SK-N-SH (cell line): ENCODE measurements around the gene TOMM20. TPM values are rescaled to one million over a fixed set of nuclear protein-coding genes. Genes with fewer than 3 reads are reported as not detected.
A peak's percentile ranks its signal among the peaks of the same experiment; 100 is the strongest.

Source experiments
- CTCF ChIA-PET: fragments of 300-600, 350-600 bp; formaldehyde crosslinking; extraction: SDS; loops from one replicate; lab custom pipeline; 2021; lab: Yijun Ruan, JAX
- POLR2A ChIA-PET: fragments of 350-600 bp; sonication (Branson Sonifier 250); formaldehyde crosslinking; extraction: SDS; loops from one replicate; lab custom pipeline; 2020; ENCODE audit warnings: antibody characterized with exemption, inconsistent platforms; lab: Yijun Ruan, JAX
- DNase-seq: peaks from one replicate; pipeline ENCODE4 v3.0.0; 2012
- H2AFZ ChIP-seq: fragments of 200-600 bp; sonication (generic); 2 replicates; pipeline ENCODE4 v1.8.1; 2016; ENCODE audit warnings: antibody characterized with exemption, mild to moderate bottlenecking, low read depth
- H3F3A ChIP-seq: fragments of 200-600 bp; sonication (generic); replicated peaks from 2 replicates; pipeline ENCODE3; 2016; ENCODE audit warnings: antibody characterized with exemption, mild to moderate bottlenecking; ENCODE audit not compliant: insufficient read depth
- H3K27ac ChIP-seq, 2 experiments: fragments of 200-500 bp in 1 of 2; fragments of 200-600 bp in 1 of 2; sonication (Bioruptor generic) in 1 of 2; sonication (generic), shearing (Covaris generic) in 1 of 2; 2 replicates each; pipeline versions ENCODE4 v1.5.1 to v1.6.1; 2014 to 2016; ENCODE audit warnings: low read depth in 2 of 2, inconsistent platforms in 1 of 2, low read length in 1 of 2, mild to moderate bottlenecking in 1 of 2, mixed read lengths in 1 of 2
- H3K27me3 ChIP-seq: fragments of 200-600 bp; sonication (generic), shearing (Covaris generic); 2 replicates; pipeline ENCODE4 v1.6.1; 2016; ENCODE audit warnings: mixed run types; ENCODE audit not compliant: insufficient read depth
- H3K36me3 ChIP-seq, 2 experiments: fragments of 200-500 bp in 1 of 2; fragments of 200-600 bp in 1 of 2; sonication (Bioruptor generic) in 1 of 2; sonication (generic) in 1 of 2; replicated peaks in 1 of 2; 2 replicates each; pipeline versions ENCODE3 to v1.5.1; 2014 to 2016; ENCODE audit warnings: low read length in 1 of 2, mild to moderate bottlenecking in 1 of 2; ENCODE audit not compliant: insufficient read depth in 2 of 2, control insufficient read depth in 1 of 2
- H3K4me1 ChIP-seq, 2 experiments: fragments of 200-500 bp in 1 of 2; fragments of 200-600 bp in 1 of 2; sonication (Bioruptor generic) in 1 of 2; sonication (generic), shearing (Covaris generic) in 1 of 2; 2 replicates each; pipeline versions ENCODE4 v1.5.1 to v1.6.1; 2014 to 2016; ENCODE audit warnings: low read depth in 1 of 2, low read length in 1 of 2, mixed run types in 1 of 2; ENCODE audit not compliant: insufficient read depth in 2 of 2, control insufficient read depth in 1 of 2
- H3K4me2 ChIP-seq: fragments of 200-600 bp; sonication (generic), shearing (Covaris generic); 2 replicates; pipeline ENCODE4 v1.6.1; 2017; ENCODE audit warnings: mixed run types
- H3K4me3 ChIP-seq, 2 experiments: fragments of 200-500 bp in 1 of 2; fragments of 200-600 bp in 1 of 2; sonication (Bioruptor generic) in 1 of 2; sonication (generic), shearing (Covaris generic) in 1 of 2; 2 replicates each; pipeline versions ENCODE4 v1.5.1 to v1.8.1; 2014 to 2016; ENCODE audit warnings: low read depth in 2 of 2, inconsistent platforms in 1 of 2, low read length in 1 of 2, mild to moderate bottlenecking in 1 of 2, mixed read lengths in 1 of 2, moderate library complexity in 1 of 2
- H3K79me2 ChIP-seq: fragments of 200-600 bp; sonication (generic); 2 replicates; pipeline ENCODE4 v1.8.1; 2017; ENCODE audit warnings: mild to moderate bottlenecking; ENCODE audit not compliant: insufficient read depth
- H3K9ac ChIP-seq: fragments of 200-600 bp; sonication (generic); 2 replicates; pipeline ENCODE4 v1.6.1; 2017; ENCODE audit warnings: mixed run types
- H3K9me2 ChIP-seq: fragments of 200-600 bp; sonication (generic); 2 replicates; pipeline ENCODE4 v1.6.1; 2017; ENCODE audit warnings: mixed run types
- H3K9me3 ChIP-seq: fragments of 200-600 bp; sonication (generic); 2 replicates; pipeline ENCODE4 v1.6.1; 2017; ENCODE audit warnings: mixed run types, mild to moderate bottlenecking, moderate library complexity
- H4K20me1 ChIP-seq: fragments of 200-600 bp; sonication (generic); 2 replicates; pipeline ENCODE4 v1.6.1; 2017; ENCODE audit warnings: mild to moderate bottlenecking, mixed run types; ENCODE audit not compliant: insufficient read depth
- EZH2phosphoT487 ChIP-seq: fragments of 200-600 bp; sonication (generic); IDR thresholded peaks from 2 replicates; pipeline ENCODE4 v1.6.1; 2017; ENCODE audit warnings: low read depth, mixed run types, mild to moderate bottlenecking, antibody characterized with exemption, moderate library complexity, borderline replicate concordance
- FOXJ3 ChIP-seq: sonication (generic); formaldehyde crosslinking; IDR thresholded peaks from 2 replicates; pipeline ENCODE4 v1.5.1; 2020; ENCODE audit warnings: mild to moderate bottlenecking, missing genetic modification reagents
- GABPA ChIP-seq: IDR thresholded peaks from 2 replicates; pipeline ENCODE4 v1.4.0; 2012; ENCODE audit warnings: low read depth, mild to moderate bottlenecking
- NRF1 ChIP-seq: IDR thresholded peaks from 2 replicates; pipeline ENCODE4 v1.6.1; 2012; ENCODE audit warnings: low read depth, mild to moderate bottlenecking, low read length
- RCOR1 ChIP-seq: fragments of 150-350 bp; IDR thresholded peaks from 2 replicates; pipeline ENCODE4 v1.6.1; 2017; ENCODE audit warnings: antibody characterized with exemption, low read length
- REST ChIP-seq: IDR thresholded peaks from 2 replicates; pipeline ENCODE4 v1.6.1; 2012; ENCODE audit warnings: mild to moderate bottlenecking, low read depth, low read length, moderate library complexity
- RXRA ChIP-seq: IDR thresholded peaks from 2 replicates; pipeline ENCODE4 v1.4.0; 2012; ENCODE audit warnings: low read depth, mild to moderate bottlenecking, borderline replicate concordance
- SMC3 ChIP-seq: IDR thresholded peaks from 2 replicates; pipeline ENCODE4 v1.6.1; 2012; ENCODE audit warnings: low read depth, low read length, improper control_type of control experiment
- TAF1 ChIP-seq: IDR thresholded peaks from 2 replicates; pipeline ENCODE4 v1.6.1; 2012; ENCODE audit warnings: low read depth, mild to moderate bottlenecking, low read length, moderate library complexity, borderline replicate concordance
- TCF12 ChIP-seq: IDR thresholded peaks from 2 replicates; pipeline ENCODE4 v1.4.0; 2012
- USF2 ChIP-seq: fragments of 150-350 bp; IDR thresholded peaks from 2 replicates; pipeline ENCODE4 v1.6.1; 2017; ENCODE audit warnings: antibody characterized with exemption, low read length, low read depth, borderline replicate concordance
- YY1 ChIP-seq: IDR thresholded peaks from 2 replicates; pipeline ENCODE4 v1.4.0; 2012; ENCODE audit warnings: low read depth, mild to moderate bottlenecking
- WGBS: methylation state at CpG from one replicate; pipeline ENCODE4 v1.1.6; 2017; ENCODE audit warnings: low lambda C conversion rate; 5-methylcytosine and 5-hydroxymethylcytosine counted together
- polyA plus RNA-seq, 3 experiments: library from polyadenylated mRNA; depleted of rRNA; stranded (reverse); fragments of >200 nt; gene quantifications; 2 replicates each; pipeline ENCODE4 v1.2.3, GENCODE V29; 2012

Gene TOMM20
- polyA plus RNA-seq, 1 of the 3 experiments (the other 2 are of a cell fraction) = 86.2 TPM

GRCh38 chr1:235128456-235129328 lies at the start of gene TOMM20 (continued):
- TF ChIP-seq FOXJ3 (CRISPR knock-in tag) = peak; percentile 62; the same call in 1 of the 2 replicates
- TF ChIP-seq YY1 = peak; percentile 72; the same call in 1 of the 2 replicates
- no peak for TF ChIP-seq REST
- no peak for TF ChIP-seq RXRA
- no peak for TF ChIP-seq RCOR1
- TF ChIP-seq EZH2phosphoT487 = no peak
- TF ChIP-seq TAF1 = peak; percentile 89; the same call in 1 of the 2 replicates
- peak; percentile 80 for TF ChIP-seq GABPA
- TF ChIP-seq TCF12 = no peak

- TF ChIP-seq SMC3 (no peak), NRF1 (no peak), USF2 (no peak)
- no peaks in the 10 kb centered on the region for H3K9me2 ChIP-seq
- H4K20me1 ChIP-seq = no peaks in the 10 kb centered on the region
- H3K9ac ChIP-seq = no peak overlapping the region
- peaks cover 10% of the 10 kb centered on the region; the same call in 1 of the 2 replicates for H3K79me2 ChIP-seq
- H2AFZ ChIP-seq = no peak overlapping the region
- no peak overlapping the region for H3K4me3 ChIP-seq
- no peak for DNase-seq
- WGBS = 90% methylated on average over 7 of the region's 7 CpGs
- peaks cover 43 to 89% of the 10 kb centered on the region in 2 experiments for H3K36me3 ChIP-seq
- no peak overlapping the region for H3K4me2 ChIP-seq
- peaks cover 15% of the 10 kb centered on the region for H3F3A ChIP-seq
- H3K27me3 ChIP-seq = no peaks in the 10 kb centered on the region
- no peaks in the 10 kb centered on the region; a peak in 1 of 4 replicates for H3K4me1 ChIP-seq
- CTCF ChIA-PET = no interaction called here
- H3K9me3 ChIP-seq = no peaks in the 10 kb centered on the region
- POLR2A ChIA-PET = no interaction called here
- H3K27ac ChIP-seq = no peak overlapping the region
These were observed 47.8 kb upstream of the TOMM20 start for GRCh38 chr1:235176486-235176885.
